Measurements from ENCODE around the gene ENOX2.

Gene ENOX2

GRCh38 chrX:130606425-130606824 lies 296.6 kb downstream of the ENOX2 start:
- DNase-seq: no peak

GRCh38 chrX:130604882-130605281 lies 298.1 kb downstream of the ENOX2 start:
- no peak for DNase-seq

- DNase-seq: no peak
Measured at GRCh38 chrX:130594453-130594916, 308.5 kb downstream of the ENOX2 start.

- DNase-seq: no peak
Measured at GRCh38 chrX:130593911-130594310, 309.1 kb downstream of the ENOX2 start.

GRCh38 chrX:130592204-130592603 lies 310.8 kb downstream of the ENOX2 start:
- no peak for DNase-seq

GRCh38 chrX:130578906-130579305 lies 324.1 kb downstream of the ENOX2 start:
- no peak for DNase-seq

- DNase-seq: no peak
Measured at GRCh38 chrX:130577431-130577830, 325.6 kb downstream of the ENOX2 start.

- DNase-seq: no peak
Measured at GRCh38 chrX:130575831-130576389, 327.1 kb downstream of the ENOX2 start.
